Ishikawa (cell line): ENCODE measurements around the gene IL36G.

ENCODE experiments used
- CEBPB ChIP-seq: IDR thresholded peaks from 2 replicates; pipeline ENCODE4 v1.6.1; 2012
- CREB1 ChIP-seq: IDR thresholded peaks from 2 replicates; pipeline ENCODE4 v1.6.1; 2012; ENCODE audit warnings: low read depth
- EGR1 ChIP-seq: IDR thresholded peaks from 2 replicates; pipeline ENCODE4 v1.6.1; 2012
- EP300 ChIP-seq: IDR thresholded peaks from 2 replicates; pipeline ENCODE4 v1.6.1; 2012; ENCODE audit warnings: borderline replicate concordance
- FOXM1 ChIP-seq: IDR thresholded peaks from 2 replicates; pipeline ENCODE4 v1.6.1; 2012; ENCODE audit warnings: low read depth, borderline replicate concordance
- NFIC ChIP-seq: IDR thresholded peaks from 2 replicates; pipeline ENCODE4 v1.6.1; 2012
- RAD21 ChIP-seq: IDR thresholded peaks from 2 replicates; pipeline ENCODE4 v1.6.1; 2012; ENCODE audit warnings: low read depth
- TAF1 ChIP-seq: IDR thresholded peaks from 2 replicates; pipeline ENCODE4 v1.6.1; 2012; ENCODE audit warnings: low read depth, mild to moderate bottlenecking
- TCF12 ChIP-seq: IDR thresholded peaks from 2 replicates; pipeline ENCODE4 v1.6.1; 2012; ENCODE audit warnings: low read depth
- TEAD4 ChIP-seq: IDR thresholded peaks from 2 replicates; pipeline ENCODE4 v1.6.1; 2012
- YY1 ChIP-seq: IDR thresholded peaks from 2 replicates; pipeline ENCODE4 v1.6.1; 2012; ENCODE audit warnings: low read depth
- ZBTB7A ChIP-seq: IDR thresholded peaks from 2 replicates; pipeline ENCODE4 v1.6.1; 2012; ENCODE audit warnings: low read depth
- TF ChIP-seq, protein P1 (sequence below): IDR thresholded peaks from 2 replicates; pipeline ENCODE4 v1.6.1; 2012; ENCODE audit warnings: low read depth, mild to moderate bottlenecking
- TF ChIP-seq, protein P2 (sequence below): IDR thresholded peaks from 2 replicates; pipeline ENCODE4 v1.6.1; 2012
- TF ChIP-seq, protein P3 (sequence below): IDR thresholded peaks from 2 replicates; pipeline ENCODE4 v1.6.1; 2012

The IL36G gene

DNA sequence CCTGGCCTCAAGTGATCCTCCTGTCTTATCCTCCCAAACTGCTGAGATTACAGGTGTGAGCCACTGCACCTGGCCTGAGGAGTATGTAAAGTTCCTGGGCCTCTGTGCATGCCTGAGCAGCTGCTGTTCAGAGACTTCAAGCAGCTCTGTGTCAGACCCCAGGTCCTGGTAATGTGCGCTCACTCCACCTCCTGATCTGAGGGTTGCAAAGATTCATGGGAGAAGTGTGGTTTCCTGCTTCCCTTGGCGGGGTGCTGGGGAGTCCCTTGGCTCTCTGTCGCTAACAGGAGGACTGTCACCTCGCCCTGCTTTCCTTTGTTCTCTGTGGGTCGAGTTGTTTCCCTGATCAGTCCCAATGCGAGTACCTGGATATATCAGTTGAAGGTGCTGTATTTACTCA lies 18.8 kb downstream of the IL36G start:
- TF ChIP-seq EGR1 (no peak), NFIC (no peak), TCF12 (no peak), ZBTB7A (no peak), RAD21 (no peak), CEBPB (no peak), TAF1 (no peak), CREB1 (no peak)
- TF ChIP-seq, protein P1, sequence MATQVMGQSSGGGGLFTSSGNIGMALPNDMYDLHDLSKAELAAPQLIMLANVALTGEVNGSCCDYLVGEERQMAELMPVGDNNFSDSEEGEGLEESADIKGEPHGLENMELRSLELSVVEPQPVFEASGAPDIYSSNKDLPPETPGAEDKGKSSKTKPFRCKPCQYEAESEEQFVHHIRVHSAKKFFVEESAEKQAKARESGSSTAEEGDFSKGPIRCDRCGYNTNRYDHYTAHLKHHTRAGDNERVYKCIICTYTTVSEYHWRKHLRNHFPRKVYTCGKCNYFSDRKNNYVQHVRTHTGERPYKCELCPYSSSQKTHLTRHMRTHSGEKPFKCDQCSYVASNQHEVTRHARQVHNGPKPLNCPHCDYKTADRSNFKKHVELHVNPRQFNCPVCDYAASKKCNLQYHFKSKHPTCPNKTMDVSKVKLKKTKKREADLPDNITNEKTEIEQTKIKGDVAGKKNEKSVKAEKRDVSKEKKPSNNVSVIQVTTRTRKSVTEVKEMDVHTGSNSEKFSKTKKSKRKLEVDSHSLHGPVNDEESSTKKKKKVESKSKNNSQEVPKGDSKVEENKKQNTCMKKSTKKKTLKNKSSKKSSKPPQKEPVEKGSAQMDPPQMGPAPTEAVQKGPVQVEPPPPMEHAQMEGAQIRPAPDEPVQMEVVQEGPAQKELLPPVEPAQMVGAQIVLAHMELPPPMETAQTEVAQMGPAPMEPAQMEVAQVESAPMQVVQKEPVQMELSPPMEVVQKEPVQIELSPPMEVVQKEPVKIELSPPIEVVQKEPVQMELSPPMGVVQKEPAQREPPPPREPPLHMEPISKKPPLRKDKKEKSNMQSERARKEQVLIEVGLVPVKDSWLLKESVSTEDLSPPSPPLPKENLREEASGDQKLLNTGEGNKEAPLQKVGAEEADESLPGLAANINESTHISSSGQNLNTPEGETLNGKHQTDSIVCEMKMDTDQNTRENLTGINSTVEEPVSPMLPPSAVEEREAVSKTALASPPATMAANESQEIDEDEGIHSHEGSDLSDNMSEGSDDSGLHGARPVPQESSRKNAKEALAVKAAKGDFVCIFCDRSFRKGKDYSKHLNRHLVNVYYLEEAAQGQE, result no peak

DNA sequence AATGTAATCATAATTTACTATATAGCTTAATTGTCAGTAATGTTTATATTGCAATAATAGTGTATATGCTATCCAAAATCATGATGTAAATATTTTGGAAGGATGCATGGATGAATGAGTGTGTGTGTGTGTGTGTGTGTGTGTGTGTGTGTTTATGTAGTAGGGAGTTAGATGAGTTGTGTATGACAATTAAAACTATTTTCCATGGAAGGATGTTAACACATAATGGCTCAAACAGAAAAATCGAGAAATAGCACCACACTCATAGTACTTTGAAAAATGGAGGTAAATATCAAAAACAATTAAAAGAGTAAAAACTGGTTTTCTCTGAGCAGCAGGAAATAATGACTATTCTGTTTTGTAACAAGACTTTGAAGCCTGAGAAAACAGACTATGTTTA lies 19.3 kb downstream of the IL36G start:
- TF ChIP-seq EGR1 (no peak), FOXM1 (no peak), CREB1 (no peak), TEAD4 (no peak), RAD21 (no peak), TCF12 (no peak), YY1 (no peak)
- TF ChIP-seq, protein P1, result no peak

DNA sequence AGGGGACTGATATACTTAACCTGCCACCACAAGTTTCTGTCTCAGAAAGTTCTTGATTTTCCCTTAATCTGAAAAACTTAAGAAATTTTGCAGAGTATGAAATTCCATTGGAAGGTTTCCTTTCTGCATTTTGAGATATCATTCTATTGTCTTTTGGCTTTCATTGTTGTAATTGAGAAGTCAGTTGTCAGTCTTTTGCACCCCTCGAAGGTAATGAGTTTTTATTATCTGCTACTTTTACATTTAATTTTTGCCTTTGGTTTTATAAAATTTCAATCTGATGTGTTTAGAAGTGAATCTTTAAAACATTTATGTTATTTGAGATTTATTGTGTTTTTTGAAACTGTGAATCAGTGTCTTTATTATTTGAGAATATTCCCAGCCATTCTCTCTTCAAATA lies 22.6 kb downstream of the IL36G start:
- TF ChIP-seq, protein P2, sequence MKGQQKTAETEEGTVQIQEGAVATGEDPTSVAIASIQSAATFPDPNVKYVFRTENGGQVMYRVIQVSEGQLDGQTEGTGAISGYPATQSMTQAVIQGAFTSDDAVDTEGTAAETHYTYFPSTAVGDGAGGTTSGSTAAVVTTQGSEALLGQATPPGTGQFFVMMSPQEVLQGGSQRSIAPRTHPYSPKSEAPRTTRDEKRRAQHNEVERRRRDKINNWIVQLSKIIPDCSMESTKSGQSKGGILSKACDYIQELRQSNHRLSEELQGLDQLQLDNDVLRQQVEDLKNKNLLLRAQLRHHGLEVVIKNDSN, result no peak
- TF ChIP-seq CREB1 (no peak), TAF1 (no peak), EP300 (no peak), NFIC (no peak), ZBTB7A (no peak), CEBPB (no peak), FOXM1 (no peak), TCF12 (no peak), TEAD4 (no peak), RAD21 (no peak), YY1 (no peak)
- TF ChIP-seq, protein P1, result no peak
- TF ChIP-seq, protein P3, sequence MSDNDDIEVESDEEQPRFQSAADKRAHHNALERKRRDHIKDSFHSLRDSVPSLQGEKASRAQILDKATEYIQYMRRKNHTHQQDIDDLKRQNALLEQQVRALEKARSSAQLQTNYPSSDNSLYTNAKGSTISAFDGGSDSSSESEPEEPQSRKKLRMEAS, result no peak

DNA sequence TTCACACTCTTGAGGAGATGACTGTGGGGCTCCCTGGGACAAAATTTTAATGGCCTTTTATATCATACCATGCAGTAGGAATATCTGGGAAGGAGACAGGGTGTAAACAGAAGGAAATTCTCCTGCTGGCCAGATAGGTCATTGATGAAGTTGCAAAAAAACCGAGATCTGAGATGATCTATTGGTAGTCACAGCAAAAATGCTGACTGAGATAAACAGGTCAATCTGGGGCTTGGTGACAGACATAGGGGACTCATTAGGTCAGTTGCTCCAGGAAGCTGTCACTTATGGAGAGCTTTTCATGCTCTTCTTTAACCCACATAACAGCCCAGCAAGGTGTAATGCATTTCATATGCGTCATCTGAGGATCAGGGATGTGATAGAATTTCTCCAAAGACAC lies 24.9 kb downstream of the IL36G start:
- TF ChIP-seq CEBPB (no peak), TAF1 (no peak), EP300 (no peak), ZBTB7A (no peak), TCF12 (no peak), EGR1 (no peak), YY1 (no peak), RAD21 (no peak), FOXM1 (no peak), TEAD4 (no peak), NFIC (no peak)
- TF ChIP-seq, protein P3, result no peak
- TF ChIP-seq, protein P1, result no peak
- TF ChIP-seq, protein P2, result no peak
